SIG-M5 treated with dmso at 0.1 percent for 504 hours (cell line): ENCODE measurements around the gene SHKBP1.
"Not testable (repeated sequence)": the region's sequence is repeated elsewhere in the genome, so short reads cannot be mapped to it uniquely, and the experiment has no call there.

Experiments
- DNase-seq: peaks from one replicate; lab custom pipeline; 2025; ENCODE audit not compliant: unreplicated experiment; lab: John Stamatoyannopoulos, UW

SHKBP1 gene

GRCh38 chr19:40584007-40584406, 7.3 kb downstream of the SHKBP1 start:
- DNase-seq = no peak

DNA sequence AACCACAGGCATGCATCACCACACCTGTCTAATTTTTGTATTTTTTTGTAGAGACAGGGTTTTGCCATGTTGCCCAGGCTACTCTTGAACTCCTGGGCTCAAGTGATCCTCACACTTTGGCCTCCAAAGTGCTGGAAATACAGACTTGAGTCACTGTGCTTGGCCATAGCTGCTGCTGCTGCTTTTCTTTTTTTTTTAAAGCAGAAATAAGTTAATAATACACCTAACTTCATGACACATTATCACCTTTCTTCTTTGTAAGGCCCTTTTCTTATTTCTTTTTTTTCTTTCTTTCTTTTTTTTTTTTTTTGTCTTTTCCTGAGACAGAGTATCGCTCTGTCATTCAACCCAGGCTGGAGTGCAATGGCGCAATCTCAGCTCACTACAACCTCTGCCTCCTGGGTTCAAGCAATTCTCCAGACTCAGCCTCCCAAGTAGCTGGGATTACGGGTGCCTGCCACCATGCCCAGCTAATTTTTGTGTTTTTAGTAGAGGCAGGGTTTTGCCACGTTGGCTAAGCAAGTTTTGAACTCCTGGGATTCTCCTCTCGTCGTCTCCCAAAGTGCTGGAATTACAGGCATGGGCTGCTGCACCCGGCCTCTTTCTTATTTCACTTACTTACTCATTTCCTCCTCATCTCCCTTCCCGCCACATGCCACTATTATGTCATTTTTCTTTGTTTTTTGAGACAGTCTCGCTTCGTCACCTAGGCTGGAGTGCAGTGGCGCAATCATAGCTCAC, 8.7 kb downstream of the SHKBP1 start:
- DNase-seq = peak; percentile 78

- DNase-seq = no peak
These were observed 9.3 kb downstream of the SHKBP1 start for GRCh38 chr19:40585982-40586422.

- DNase-seq = no peak
These were observed 9.9 kb downstream of the SHKBP1 start for GRCh38 chr19:40586611-40587010.

DNA sequence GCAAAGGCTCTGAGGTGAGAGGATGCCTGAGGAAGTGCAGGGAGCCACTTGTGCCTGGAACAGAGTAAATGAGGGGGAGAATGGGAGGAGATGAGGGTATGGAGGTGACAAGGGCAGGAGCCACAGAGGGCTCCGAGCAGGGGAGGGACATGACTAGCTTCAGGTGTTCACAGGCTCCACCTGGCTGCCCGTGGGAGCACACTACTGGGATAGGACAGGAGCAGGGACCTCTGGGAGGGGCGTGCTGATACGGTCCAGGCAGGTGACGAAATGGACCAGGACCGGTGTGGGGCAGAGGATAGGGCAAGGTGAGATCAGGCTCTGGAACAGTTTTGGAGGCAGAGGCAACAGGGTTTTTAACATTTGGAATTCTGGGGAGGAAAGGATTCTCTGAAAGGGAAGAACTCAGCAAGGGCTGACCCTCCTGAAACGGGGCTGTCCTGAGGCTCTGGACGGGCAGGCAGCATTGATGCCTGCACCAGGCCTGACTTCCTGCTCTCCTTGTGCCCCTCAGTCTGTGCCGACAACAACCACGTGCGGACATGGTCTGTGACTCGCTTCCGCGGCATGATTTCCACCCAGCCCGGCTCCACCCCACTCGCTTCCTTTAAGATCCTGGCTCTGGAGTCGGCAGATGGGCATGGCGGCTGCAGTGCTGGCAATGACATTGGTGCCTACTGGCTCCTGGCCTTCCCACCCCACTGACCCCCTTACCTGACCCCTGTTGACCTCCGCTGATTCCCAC, 11.6 kb downstream of the SHKBP1 start:
- no peak for DNase-seq

DNA sequence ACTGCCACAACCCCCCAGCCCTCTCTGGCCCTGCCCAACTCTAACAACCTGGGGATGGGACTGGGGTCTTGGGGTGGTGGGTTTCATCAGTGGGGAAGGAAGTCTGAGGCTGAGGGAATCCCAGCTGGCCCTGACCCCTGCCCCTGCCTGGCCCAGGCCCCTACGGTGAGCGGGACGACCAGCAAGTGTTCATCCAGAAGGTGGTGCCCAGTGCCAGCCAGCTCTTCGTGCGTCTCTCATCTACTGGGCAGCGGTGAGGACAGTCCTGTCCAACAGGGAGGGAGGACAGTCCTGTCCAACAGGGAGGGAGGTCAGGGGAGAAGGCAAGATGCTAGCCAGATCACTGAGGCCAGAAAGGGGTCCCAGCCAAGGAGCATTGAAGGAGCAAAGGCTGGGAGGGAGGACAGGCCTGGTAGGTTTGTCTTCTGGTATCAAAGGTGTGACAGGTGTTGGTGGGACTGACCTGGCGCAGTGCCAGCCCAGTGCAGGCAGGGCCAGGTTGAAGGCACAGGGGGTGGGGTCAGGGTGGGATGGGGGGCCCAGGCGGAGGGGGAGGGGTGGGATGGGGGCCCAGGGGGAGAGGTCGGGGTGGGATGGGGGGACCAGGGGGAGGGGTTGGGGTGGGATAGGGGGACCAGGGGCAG, 12.4 kb downstream of the SHKBP1 start:
- DNase-seq = no peak

- no peak for DNase-seq
These were observed 13.1 kb downstream of the SHKBP1 start for GRCh38 chr19:40589591-40590429.

DNA sequence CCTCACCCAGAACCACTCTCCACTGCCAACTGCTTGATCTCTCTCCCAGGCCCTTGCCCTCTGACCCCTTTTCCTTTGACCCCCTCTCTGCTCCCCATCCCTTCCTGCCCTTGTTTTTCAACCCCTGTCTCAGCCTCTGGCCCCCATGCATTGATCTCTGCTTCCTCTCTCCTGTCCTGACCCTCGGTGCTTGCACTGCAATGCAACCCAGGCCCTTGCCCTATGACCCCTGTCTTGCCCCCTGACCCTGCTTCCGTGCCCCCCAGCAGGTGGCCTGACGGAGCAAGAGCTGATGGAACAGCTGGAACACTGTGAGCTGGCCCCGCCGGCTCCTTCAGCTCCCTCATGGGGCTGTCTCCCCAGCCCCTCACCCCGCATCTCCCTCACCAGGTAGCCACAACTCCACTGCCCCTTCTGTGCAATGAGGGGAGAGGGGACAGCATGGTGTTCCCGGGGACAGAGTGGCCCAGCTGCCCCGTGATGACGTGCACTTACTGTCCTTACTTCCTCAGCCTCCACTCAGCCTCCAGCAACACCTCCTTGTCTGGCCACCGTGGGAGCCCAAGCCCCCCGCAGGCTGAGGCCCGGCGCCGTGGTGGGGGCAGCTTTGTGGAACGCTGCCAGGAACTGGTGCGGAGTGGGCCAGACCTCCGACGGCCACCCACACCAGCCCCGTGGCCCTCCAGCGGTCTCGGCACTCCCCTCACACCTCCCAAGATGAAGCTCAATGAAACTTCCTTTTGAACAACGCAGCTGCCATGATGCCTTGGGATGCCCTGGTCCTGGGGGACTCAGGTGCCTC, 14.0 kb downstream of the SHKBP1 start:
- no peak for DNase-seq

DNA sequence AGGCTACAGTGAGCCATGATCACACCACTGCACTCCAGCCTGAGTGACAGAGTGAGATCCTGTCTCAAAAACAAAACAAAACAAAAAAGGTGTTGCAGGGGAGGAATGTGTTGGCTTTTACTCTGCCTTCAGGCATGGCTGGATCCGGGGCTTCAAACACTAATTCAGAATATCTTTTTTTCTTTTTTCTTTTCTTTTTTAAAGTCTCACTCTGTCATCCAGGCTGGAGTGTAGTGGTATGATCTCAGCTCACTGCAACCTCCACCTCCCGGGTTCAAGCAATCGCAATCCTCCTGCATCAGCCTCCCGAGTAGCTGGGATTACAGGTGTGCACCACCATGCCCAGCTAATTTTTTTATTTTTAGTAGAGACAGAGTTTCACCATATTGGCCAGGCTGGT, 15.1 kb downstream of the SHKBP1 start:
- DNase-seq = not testable (repeated sequence)

GRCh38 chr19:40592170-40592569, 15.5 kb downstream of the SHKBP1 start:
- DNase-seq = peak; percentile 69

DNA sequence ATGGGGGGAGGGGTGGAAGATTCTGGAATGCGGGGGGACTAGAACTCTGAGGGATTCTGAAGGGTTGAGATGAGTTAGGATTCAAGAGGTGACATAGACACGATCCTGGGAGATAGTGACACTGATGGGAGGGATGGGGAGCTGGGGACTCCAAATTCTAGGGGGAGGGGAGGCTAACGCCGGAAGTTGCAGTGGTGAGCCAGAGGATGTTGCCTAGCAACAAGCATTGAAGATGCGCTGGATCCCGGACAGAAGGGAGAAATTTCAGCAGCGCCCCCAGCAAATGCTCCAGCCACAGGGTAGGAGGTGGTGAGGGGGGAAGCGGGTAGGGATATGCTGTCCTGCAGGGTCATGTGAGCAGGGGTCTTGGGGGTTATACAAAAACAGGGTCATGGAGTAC, 17.6 kb downstream of the SHKBP1 start:
- no peak for DNase-seq

- DNase-seq = no peak
These were observed 18.0 kb downstream of the SHKBP1 start for GRCh38 chr19:40594657-40595091.

GRCh38 chr19:40596608-40597328, 20.1 kb downstream of the SHKBP1 start:
- no peak for DNase-seq

DNA sequence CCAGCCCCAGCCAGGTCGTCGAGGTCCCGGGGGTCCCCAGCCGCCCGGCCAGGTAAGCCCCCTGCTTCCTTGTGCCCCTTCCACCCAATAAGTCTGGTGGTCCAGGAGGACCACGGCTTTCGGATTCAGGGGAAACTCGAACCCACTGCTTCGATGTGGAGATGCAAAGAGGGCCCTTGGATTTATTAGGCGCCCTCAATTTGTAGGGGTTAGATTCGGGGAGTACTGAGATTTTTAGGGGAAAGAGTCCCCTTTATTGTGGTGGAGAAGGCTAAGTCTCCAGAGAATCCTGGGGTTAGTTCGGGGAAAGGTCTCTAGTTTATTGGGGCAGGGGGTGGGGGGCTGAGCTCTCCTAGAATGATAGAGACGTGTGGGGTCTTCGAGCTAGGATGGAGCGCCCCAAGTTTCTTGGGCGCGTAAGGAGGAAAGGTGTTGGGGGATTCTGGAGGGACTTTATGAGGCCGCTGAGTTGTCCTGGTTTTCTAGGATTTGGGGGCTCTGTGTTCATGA, 20.7 kb downstream of the SHKBP1 start:
- no peak for DNase-seq

DNA sequence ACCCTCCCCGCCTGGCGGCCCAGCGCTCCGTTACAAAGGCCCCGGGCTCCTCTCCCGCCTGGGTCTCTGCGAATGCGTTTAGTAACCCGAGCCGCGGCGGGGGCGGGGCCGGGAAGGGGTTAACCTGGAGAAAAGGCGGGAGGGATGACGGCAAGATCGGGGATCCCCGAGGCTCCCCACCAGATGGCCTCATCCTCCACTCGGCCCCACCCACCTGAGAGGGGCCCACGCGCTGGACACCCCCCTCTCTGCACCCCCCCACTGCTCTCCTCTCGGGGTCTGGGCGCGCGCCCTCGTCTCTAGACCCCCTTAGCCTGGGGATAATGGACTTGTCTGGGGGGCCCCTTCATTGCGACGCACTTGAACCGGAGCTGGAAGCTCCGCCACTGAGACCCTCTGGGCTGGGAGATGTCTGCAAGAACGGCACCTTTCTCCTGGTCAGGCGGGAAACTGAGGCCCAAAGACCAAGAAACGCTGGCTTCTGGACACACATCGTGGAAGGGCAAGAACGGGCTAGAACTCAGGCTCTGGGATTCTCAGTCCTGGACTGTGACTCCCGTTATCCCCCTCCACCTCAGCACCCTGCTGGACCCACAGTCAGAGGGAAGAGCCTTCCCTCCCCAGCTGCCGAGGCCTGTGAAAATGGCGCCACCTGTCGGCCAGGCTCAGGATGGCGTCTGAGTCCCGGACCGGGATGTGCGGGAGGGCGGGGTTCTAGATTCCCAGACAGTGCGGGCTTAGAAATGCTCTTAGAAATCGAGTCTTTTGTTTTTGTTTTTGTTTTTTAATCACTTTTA, 21.6 kb downstream of the SHKBP1 start:
- DNase-seq = peak; percentile 72

DNA sequence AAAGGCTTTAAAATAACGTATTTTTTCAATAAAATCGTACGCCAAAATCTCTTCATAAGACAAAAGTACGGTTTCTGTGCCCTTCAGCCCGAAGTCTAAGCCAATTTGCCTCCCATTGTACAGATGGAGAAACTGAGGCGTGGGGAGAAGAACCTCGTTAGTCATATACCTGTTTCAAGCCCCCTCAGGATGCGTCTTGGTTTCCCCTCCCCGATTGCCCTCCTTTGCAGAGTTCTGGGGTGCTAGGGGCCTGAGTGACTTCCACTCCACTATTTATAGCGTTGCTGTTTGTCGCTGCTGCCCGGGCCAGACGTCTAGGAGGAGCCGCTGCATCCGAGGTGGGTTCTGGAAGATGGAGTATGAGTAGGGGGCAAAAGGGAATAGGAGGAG, 22.2 kb downstream of the SHKBP1 start:
- DNase-seq = no peak

GRCh38 chr19:40599331-40599901, 22.7 kb downstream of the SHKBP1 start:
- no peak for DNase-seq

DNA sequence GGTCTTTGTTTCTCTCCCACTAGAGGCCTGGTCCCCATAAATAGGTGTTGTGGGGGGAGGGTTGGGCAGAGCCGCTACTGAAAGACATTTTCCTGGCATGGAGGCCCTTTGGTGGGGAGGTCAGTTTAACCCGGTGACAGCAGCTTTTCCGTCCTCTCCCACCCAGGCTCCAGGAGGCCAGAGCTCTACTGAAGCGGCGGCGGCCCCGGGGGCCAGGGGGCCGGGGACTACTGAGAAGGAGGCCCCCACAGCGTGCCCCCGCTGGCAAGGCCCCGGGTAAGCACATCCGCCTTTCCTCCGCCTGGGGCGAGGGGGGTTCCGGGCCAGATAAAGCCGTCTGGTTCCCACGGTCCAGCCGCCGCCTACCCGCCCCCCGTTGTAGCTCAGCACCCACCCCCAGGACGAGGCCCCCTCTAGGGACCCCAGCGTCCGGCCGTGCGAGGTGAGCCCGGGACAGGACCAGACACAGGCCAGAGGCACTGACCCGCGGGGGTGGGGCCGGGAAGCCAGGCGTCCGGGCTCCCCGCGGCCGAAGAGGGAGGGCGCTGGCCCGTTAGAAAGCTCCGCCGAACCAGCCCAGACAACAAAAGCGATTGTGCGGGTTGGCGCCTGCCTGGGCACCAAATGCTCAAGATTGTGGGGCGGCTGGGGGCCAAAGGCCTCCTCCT, 23.4 kb downstream of the SHKBP1 start:
- no peak for DNase-seq
